PC-9 (cell line): Measurements from ENCODE around the gene IGFL1.
"Not testable (repeated sequence)": the region's sequence is repeated elsewhere in the genome, so short reads cannot be mapped to it uniquely, and the experiment has no call there.

Source experiments
- CTCF ChIP-seq: fragments of 200-600 bp; sonication (generic); conservative IDR thresholded peaks from 2 replicates; pipeline ENCODE4 v1.6.1; 2017; ENCODE audit warnings: mixed run types, antibody characterized with exemption, mild to moderate bottlenecking, moderate library complexity
- EZH2 ChIP-seq: fragments of 200-600 bp; sonication (generic); IDR thresholded peaks from 2 replicates; pipeline ENCODE4 v1.8.0; 2017; ENCODE audit warnings: antibody characterized with exemption, low read depth

- TF ChIP-seq CTCF, EZH2: not testable (repeated sequence)
Observed at GRCh38 chr19:46264801-46265200, 35.3 kb downstream of the IGFL1 start.
